Activated effector memory CD4-positive, alpha-beta T cell treated with Interleukin-2 at 50 U/mL for 16 hours (primary cell): ENCODE data around the gene CAPNS2.

Experiments
- DNase-seq: peaks from one replicate; pipeline ENCODE4 v3.0.0-alpha.2; 2020

The CAPNS2 gene

DNA sequence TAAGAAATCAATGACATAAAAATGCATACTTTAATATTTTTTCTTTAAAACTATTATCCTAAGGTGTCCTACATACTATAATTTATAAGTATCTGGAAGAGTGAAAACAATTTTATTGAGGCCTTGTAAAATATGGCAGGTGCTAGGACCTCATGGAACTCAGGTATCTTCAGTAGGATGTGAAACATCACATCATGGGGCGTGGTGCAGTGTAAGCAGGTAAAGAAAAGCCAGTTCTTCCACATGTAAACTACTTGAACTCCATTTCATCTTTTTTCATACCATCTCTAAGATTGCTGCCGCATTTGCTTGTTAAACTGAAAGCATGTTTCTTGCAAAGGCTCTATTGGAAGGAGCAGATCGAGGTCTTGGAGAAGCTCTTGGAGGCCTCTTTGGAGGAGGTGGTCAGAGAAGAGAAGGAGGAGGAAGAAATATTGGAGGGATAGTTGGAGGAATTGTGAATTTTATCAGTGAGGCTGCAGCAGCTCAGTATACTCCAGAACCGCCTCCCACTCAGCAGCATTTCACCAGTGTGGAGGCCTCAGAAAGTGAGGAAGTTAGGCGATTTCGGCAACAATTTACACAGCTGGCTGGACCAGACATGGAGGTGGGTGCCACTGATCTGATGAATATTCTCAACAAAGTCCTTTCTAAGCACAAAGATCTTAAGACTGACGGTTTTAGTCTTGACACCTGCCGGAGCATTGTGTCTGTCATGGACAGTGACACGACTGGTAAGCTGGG, at the start of gene CAPNS2:
Gene CAPNS2 (plus strand): TSS at position 253 of the 744 bp plus-strand sequence. CDS start 73 bp downstream, at position 326.
- DNase-seq = no peak

DNA sequence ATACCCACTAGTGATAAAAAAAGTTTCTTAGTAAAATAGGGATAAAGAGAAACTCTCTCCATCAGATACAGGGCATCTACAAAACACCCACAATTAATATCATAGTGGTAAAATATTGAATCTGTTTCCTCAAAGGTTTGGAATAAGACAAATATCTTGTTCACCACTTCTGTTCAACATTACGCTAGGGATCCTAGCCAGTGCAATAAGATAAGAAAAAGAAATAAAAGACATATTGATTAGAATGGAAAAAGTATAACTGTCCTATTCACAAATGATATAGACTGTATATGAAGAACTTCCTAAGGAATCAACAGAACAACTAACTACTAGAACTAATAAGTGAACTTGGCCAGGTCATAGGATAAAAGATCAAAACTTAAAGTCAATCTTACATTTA, 44.7 kb upstream of the CAPNS2 start:
- no peak for DNase-seq

DNA sequence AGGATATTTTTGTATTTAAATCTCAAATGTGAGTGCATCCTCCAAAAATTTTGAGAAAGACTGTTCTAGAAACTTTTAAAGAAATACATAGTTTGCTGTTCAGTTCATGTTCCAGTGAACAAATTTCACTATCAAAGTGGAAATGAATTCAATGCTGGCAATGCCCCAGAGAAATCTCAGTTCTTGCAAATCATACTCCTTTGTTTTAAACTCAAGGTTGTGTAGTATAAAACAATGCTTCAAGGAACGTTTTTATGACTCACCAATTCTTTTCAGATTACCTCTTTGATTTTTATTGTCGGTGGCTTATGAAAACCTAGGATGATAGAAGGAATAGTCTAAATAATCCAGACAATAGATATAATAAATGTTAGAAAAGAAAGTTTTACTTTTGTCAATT, 40.0 kb upstream of the CAPNS2 start:
- DNase-seq = no peak

DNA sequence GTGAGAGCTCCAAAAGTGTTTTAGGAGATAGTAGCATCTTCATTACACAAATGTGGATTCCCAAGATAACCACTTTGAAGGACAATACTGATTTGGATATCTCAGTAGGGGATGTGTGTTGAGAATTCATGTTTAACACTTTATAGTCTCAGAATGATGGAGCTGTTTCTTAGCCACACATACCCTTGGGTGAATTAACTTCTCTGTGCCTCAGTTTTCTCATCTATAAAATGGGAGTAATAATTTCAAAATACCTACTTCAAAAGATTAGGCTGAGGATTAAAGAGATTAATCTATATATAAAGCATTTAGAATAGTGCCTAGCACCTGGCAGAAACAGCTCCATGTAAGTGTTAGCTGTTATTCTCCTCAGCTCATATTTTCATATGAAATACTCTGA, 38.6 kb upstream of the CAPNS2 start:
- DNase-seq = no peak

DNA sequence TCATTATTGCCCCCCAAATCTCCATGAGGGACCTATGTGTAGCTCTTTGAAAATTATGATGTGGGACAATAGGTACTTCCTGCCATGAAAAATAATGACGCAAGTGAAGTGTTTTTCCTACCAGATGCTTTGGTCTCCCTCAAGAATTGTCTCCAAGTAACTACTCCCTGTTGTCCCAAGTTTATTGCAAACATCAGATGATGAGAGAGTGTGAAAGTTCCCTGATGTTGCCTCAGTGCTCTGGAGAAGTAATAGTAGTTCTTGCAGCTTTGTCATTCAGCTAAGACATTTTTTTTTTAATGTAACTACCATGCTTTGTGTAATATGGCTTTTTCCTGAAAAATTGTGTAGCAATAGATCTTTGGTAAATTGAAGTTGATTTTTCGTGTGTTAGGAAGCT, 37.5 kb upstream of the CAPNS2 start:
- DNase-seq = no peak

DNA sequence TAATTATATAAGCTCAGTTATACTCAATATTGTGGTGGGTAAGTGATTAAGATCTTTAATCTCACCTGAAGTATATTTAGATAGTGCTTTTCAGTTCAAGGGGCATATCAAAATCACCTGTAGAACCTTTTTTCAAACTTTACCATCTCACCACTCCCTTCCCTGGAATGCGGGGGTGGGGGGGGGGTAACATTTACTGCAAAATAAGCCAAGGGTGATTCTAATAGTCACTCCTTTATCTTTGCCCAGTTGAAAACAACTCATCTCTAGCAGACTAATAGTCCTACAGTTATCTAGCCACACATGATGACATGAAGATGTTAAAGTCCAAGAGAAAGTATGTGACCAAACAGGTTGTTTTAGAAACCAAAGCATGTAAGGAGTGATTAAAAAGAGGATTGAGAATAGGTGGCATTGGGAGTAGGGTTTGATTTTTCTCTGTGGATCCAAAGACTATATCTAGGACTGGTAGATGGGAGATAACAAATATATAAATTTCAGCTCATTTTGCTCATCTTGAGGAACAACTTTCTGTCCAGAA, 36.1 kb upstream of the CAPNS2 start:
- DNase-seq = no peak

DNA sequence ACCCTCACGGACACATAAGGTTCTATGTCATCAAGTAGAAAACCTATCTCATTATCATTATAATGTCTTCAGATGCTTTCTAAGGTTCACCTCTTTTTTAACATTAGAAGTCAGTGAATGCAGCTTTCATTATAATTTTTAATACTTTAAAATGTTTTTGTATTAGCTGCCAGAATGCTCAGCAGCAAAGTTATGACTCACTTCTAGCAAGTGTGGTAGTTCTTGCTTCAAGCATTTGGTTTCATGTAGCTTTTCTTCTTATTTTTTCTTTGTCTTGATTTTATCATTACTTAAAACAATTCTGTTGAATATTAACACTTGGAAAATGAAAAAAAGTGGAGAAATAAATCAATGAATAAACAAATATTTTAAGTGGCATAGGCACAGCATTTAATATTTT, 34.3 kb upstream of the CAPNS2 start:
- DNase-seq = no peak

DNA sequence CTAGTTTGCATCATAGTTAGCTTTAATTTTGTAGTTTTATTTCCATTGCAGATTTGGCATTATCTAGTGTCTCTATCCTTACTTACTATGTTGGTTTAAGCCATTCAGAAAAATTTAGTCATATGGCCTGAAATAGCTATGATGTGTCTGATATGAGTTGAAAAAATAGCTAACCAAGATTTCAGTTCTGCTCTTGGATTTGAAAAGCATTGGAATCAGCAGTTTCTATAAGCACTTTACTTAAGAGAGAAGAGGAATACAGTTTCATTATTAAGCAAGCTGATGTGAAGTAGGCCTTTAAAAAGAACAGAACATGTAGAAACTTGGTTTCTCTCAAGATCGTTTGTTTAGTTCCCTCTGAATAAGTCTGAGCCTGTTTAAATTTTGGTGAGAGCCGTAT, 31.7 kb upstream of the CAPNS2 start:
- DNase-seq = no peak

DNA sequence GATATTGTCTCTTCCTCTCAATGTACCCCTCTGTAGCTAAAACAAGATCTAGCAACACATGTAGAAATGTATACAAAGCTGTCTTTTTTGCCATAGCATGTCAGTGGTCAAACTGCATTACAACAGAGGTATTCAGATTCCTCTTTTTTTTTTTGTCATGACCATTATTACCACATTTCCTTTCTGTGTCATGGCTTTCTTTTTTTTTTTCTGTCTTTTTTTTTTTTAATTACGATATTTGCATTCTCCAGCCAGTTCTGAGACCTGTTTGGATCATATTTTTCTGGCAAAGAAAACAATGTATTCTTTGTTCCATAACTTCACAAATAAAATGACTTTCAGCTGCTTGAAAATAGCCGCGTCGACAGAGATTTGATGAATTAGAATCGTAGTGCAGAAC, 27.4 kb upstream of the CAPNS2 start:
- DNase-seq = no peak

DNA sequence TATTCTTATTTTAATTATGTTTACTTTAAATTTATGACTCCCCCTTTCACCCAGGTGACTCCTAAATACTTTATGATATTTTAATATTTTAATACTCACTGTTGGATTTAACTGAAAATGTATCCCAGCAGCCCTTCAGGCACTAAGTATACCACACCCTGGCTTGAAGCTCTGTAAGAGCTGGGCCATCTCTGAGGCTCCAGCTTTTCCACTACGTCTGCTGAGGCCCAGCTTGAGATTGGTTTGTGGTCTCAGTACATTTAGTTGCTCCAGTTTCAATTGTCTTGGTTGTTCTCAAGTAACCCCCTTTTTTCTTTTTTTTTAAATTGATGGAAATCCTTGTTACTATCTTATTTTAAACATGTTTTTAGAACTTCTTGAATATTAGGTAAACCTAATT, 27.0 kb upstream of the CAPNS2 start:
- DNase-seq = no peak

DNA sequence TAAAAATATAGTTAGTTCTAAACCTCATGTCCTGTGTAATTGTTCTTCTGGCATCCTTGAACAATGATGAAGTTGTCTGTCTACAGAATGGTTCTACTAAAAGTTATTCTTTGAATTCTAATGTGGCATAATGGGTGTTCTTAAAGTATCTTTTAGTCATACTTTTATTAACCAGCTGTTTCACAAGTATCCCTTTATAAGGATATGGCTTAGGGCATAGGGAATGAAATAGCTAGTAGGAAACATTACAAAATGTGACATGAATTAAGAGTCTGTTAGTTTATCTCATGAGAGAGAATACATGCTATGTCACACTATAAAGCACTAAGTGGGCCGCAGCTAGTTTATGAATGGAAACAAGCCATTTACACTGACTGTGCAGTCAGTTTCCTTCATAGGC, 26.3 kb upstream of the CAPNS2 start:
- DNase-seq = no peak

DNA sequence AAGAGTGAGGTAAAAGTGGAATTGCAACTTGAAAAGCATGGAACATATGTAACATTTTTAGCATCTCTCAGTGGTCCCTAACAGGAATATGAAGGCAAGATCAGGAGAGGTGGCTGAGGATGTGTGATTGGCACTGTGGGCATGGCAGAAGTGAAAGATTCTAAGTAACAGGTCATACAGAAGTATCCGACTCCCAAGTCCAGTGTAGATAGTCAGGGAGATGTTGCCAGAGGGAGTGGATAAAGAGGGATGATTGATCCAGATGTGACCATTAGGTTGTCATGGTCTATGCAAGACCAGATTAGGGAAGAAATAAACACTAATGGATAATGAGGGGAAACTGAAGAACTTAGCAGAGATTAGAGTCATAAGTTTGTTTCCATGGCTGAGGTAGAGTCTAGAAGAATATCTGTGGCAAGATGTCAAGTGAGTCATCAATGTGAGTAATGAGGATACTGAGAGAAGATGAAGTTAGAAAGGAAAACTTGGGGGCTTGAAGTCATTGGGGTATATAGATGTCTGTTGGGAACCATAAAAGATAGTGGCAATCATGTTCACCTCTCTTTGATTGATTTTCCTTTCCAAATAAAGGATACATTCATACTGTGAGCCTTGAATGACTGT, 23.9 kb upstream of the CAPNS2 start:
- no peak for DNase-seq

DNA sequence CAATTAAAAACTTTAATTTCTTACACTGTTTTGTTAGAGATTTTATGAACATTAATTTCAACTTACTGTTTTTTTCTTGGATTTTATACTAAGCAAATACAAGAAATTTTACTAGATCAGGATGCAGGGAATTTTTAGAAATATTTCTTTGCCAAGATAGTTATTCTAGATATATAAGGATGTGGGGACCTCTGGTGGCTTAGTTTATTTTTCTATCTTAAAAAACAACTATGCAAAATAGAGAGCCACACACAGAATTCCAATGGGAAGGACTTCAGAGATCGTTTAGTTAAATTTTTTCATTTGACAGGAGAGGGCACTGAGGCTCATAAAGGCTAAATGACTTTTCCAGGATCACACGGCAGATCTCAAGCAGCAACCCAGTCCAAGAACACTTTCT, 23.0 kb upstream of the CAPNS2 start:
- no peak for DNase-seq

DNA sequence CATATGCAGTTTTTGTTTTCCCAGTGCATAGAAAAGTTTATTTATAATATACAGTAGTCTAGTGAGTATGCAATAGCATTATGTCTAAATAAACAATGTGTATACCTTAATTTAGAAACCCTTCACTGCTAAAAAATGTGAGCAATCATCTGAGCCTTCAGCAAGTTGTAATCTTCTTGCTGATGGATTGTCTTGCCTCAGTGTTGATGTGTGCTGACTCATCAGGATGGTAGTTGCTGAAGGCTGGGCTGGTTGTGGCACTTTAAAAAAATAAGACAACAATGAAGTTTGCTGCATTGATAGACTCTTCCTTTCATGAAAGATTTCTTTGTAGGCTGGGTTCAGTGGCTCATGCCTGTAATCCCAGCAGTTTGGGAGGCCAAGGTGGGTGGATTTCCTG, 13.9 kb upstream of the CAPNS2 start:
- no peak for DNase-seq

DNA sequence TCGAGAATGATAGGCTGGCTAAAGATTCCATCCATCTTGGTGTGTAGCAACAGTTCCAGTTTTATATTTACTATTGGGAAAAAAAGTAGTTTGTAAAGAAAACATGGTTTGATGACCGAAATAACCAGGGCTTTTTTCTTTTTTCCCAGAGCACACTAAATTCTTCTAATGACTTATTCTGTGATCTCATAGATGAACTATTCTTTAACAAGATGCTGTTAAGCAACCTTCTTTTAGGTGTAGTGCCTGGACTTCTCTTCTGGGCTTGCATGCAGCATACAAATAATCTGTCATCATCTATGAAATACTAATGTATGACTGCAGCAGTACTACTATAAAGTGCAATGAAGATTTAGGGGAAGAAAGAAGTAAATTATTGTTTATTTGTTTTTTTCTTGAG, 11.0 kb upstream of the CAPNS2 start:
- DNase-seq = no peak

DNA sequence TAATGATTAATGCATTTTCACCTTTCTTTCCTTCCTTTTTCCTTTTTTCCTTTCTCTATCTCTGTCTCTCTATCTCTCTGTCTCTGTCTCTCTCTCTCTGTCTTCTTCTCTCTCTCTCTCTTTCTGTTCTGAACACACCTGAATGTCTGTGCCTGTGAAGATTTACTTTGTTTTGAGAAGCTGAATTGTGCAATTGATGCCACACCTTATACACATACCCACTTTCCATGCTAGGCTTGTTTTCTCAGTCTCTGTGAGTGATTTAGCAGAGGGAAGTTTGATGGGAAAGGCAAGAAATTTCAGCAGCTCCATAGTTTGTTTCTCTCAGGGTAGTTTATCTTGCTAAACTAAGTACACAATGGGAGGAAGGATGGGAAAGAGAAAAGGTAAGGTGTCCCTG, 9.3 kb upstream of the CAPNS2 start:
- no peak for DNase-seq

DNA sequence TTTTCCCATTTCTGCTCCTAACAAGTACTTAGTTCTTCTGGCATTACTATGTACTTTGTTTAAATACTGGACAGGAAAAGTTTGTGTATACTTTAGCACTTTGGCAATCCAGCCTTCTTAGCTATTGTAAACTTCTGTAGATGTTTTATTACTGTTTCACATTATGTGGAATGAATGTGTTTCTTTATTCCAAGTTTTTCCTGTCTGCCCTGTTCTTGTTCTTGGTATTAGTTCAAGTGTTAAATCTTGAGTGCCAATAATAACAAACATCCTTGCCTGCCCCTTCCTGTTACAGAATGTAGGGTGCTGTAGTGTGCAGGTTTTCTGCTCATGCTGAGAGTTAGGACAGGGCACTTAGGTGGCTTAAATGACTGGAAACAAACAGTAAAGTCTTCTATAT, 7.3 kb upstream of the CAPNS2 start:
- DNase-seq = no peak

DNA sequence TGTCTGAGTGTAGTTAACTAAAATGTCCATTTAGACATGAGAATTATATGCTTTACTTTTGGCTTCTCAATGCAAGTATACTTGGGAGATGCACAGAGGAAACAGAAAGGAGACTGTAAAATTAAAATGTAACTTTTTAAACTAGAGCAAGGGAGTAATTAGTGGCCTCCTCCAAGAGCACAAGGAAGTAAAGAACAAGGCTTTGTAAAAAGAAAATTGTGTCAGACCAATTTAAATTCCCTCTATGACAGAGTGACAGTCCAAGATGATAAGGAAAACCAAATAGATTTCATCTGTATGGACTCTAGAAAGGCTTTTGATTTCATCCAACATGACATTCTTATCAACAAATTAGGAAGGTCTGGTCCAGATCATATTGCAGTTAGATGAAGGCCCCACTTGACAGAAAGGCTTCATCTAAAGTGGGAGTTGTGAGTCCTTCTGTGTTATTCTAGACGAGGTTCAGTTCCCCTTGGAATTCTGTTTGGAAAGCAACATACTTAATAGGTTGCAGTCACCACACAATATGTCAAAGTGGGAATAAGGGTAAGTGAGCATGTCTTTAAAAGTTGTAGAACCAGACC, 6.5 kb upstream of the CAPNS2 start:
- no peak for DNase-seq

DNA sequence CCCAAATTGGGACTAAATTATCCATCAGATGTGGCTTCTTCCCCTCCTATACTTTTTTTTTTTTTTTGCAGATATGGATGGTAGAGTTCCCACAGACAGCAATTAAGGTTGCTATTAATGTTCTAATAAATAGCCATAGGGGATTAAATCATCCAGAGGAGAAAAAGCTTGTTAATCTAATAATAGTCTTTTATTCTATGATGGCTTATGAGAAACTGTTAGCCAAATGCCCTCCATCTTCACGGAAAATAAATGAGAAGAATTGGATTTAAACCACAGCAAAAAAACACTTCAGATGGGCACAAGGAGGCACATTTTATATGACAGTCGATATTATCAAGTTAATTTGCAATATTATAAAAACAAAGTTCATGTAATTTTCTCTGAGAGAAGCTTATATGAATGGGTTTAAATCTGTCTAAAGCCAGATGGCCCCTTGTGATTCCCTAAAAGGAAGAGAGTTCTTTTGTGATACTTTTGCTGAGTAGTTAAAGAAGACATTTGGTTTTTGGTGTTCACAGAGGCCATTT, 5.1 kb upstream of the CAPNS2 start:
- no peak for DNase-seq

DNA sequence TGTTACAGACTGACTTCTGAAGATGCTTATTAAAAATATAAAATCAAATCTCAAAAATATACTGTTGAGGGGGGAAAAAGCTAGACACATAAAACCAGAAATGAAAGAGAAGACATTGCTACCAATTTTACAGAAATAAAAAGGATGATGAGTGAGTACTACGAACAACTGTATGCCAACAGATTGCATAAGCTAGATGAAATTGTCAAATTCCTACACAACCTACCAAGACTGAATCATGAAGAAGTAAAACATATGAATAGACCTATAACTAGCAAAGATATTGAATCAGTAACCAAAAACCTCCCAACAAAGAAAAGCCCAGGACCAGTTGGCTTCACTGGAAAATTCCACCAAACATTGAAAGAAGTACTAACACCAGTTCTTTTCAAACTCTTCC, 3.5 kb upstream of the CAPNS2 start:
- DNase-seq = no peak

DNA sequence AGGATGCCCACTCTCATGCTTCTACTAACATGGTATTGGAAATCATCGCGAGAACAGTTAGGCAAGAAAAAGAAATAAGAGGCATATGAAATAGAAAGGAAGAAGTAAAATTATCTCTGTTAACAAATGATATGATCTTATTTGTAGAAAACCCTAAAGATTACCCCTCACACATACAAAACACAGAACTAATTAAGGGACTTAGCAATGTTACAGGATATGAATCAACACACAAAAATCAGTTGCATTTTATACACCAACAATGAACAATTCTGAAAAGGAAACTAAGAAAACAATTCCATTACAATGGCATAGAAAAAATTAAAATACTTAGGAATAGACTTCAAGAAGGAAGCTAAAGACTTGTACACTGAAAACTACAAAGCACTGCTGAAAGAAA, 2.7 kb upstream of the CAPNS2 start:
- DNase-seq = no peak

DNA sequence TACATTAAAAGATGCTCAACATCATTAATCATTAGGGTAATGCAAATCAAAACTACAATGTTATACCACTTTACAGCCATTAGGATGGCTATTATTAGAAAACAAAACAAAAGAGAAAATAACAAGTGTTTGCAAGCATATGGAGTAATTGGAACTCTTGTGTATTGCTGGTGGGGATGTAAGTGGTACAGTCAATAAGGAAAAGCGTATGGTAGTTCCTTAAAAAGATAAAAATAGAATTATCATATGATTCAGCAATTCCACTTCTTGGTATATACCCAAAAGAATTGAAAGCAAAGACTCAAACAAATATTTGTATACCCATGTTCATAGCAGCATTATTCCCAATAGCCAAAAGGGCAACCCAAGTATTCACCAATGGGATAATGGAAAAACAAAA, 1.4 kb upstream of the CAPNS2 start:
- DNase-seq = no peak

DNA sequence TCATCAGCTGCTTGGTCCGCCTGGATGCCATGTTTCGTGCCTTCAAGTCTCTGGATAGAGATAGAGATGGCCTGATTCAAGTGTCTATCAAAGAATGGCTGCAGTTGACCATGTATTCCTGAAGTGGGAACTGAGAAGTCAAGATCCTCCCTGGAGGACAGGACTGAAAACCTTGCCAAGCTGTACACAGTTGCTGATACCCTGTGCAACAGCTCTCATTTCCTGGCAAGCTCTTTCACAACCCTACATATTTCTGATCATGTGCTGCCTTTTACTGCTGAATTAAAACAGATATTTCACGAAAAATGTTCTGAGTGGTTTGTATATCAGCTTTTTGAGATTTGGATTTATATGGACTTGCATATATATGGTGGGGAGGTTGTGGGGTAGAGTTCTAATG, 898 bp downstream of the CAPNS2 start:
- no peak for DNase-seq

DNA sequence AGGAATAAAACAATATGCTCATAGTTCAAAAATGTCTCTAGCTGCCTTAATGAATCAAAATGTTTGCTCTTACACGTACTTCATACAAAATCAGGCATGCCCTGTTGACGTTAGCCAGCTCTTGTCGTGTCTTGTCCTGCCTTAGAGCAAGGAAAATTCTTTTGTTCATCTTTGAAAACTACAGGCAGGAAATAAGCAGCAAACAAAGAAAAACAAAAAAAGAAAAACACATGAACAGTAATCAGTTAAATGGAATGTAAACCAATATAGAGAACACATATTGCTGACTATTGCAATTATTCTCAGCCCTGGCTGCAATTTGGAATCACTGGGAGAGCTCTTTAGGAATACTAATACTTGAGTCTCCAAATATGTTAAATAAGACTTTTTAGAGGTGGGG, 1.7 kb downstream of the CAPNS2 start:
- no peak for DNase-seq
